ENCODE results near the gene CIAO2B. TPM values are rescaled to one million over a fixed set of nuclear protein-coding genes. Genes with fewer than 3 reads are reported as not detected.

The CIAO2B gene
- total and polyA plus RNA-seq, 9 donors = 40.1 to 150 (median 66.7) TPM

DNA sequence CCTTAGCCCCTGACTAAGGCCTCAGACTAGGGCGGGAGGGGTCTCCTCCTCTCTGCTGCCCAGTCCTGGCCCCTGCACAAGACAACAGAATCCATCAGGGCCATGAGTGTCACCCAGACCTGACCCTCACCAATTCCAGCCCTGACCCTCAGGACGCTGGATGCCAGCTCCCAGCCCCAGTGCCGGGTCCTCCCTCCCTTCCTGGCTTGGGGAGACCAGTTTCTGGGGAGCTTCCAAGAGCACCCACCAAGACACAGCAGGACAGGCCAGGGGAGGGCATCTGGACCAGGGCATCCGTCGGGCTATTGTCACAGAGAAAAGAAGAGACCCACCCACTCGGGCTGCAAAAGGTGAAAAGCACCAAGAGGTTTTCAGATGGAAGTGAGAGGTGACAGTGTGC is 39.5 kb upstream of the CIAO2B start:
- WGBS, 3 donors = 84 to 96% (median 88%) methylated on average over 6 of the region's 6 CpGs
- no peak for TF ChIP-seq POLR2A (IDR thresholded peaks at IDR 0.05)
- no peak for TF ChIP-seq CTCF (IDR thresholded peaks at IDR 0.05)
- TF ChIP-seq EP300 (IDR thresholded peaks at IDR 0.05) = no peak
- intact Hi-C loops (cut with DNase I) = loop anchor here in 1 of 4 donors (10.0 kb wide), 1 partner anchor 211 kb away; the partner anchor contains the start of gene MATCAP1
- Histone ChIP-seq H3K27ac (no peak overlapping the region), H3K36me3 (no peaks in the 10 kb centered on the region), H3K9me3 (no peaks in the 10 kb centered on the region), H3K4me3 (no peak overlapping the region), H3K27me3 (no peaks in the 10 kb centered on the region), H3K4me1 (ENCODE audit: insufficient read depth) (no peaks in the 10 kb centered on the region)
- DNase-seq = no peak

- 76 to 86% (median 83%) methylated on average over 9 of the region's 9 CpGs for WGBS, 3 donors
- no peak overlapping the region for H3K27ac ChIP-seq
Observed at GRCh38 chr16:66972983-66973382, 38.8 kb upstream of the CIAO2B start.

DNA sequence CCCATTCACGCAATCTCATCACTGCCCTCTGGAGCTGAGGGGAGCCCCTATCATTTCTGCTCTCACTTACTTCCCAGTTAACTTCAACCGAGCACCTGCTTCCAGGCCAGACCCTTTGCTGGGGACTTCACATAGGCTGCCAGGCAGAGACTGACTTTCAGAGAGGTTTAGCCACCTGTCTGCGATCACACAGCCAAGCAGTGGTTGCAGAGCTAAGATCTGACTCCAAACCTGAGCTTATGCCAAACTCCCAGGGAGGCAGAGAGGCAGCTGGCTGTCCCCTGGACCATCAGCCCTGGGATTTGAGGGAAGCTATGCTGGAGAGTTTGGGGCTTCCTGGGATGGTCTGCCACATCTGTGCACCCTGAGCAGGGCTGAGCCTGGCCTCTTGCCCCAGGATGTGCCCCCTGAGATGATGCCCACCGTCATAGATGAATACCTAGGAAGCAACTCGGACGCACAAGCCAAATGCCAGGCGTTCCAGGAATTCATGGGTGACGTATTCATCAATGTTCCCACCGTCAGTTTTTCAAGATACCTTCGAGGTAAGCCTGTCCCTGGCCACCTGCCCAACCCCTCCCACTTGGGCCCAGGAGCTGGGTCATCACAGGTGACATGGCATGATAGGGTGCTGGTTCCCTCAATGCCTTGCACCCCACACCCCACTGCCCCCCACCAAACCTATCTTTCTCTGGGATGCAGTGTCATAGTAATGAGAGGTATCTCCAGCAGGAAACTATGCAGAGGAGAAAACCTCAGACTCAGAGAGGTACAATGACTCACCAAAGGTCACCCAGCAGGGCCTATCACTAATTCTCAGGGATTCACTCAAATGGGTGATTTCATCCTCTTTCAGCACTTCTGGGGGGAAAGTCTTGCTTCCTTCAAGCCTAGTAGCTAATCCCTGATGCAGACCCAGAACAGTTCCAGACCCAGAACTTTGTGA is 36.8 kb upstream of the CIAO2B start:
- 69 to 76% (median 73%) methylated on average over 10 of the region's 10 CpGs for WGBS, 3 donors
- intact Hi-C loops (cut with DNase I) = loop anchor here in 1 of 4 donors (10.0 kb wide), 1 partner anchor 214 kb away; the partner anchor contains the start of gene MATCAP1
- TF ChIP-seq CTCF (IDR thresholded peaks at IDR 0.05) (no peak), EP300 (IDR thresholded peaks at IDR 0.05) (no peak), POLR2A (IDR thresholded peaks at IDR 0.05) (no peak)
- no peak overlapping the region for H3K4me3 ChIP-seq
- H3K4me1 ChIP-seq (ENCODE audit: insufficient read depth) = no peaks in the 10 kb centered on the region
- no peaks in the 10 kb centered on the region for H3K36me3 ChIP-seq
- no peak overlapping the region for H3K27ac ChIP-seq
- H3K9me3 ChIP-seq = no peaks in the 10 kb centered on the region
- H3K27me3 ChIP-seq = no peaks in the 10 kb centered on the region
- DNase-seq = no peak

More at GRCh38 chr16:66972983-66973382, 38.8 kb upstream of the CIAO2B start:
- H3K27me3 ChIP-seq = no peaks in the 10 kb centered on the region
- no peak for TF ChIP-seq CTCF (IDR thresholded peaks at IDR 0.05)
- no peak for TF ChIP-seq EP300 (IDR thresholded peaks at IDR 0.05)
- no peak for TF ChIP-seq POLR2A (IDR thresholded peaks at IDR 0.05)
- DNase-seq = no peak
- H3K9me3 ChIP-seq = no peaks in the 10 kb centered on the region
- intact Hi-C loops (cut with DNase I) = loop anchor here in 1 of 4 donors (10.0 kb wide), 1 partner anchor 212 kb away; the partner anchor contains the start of gene MATCAP1
- H3K4me1 ChIP-seq (ENCODE audit: insufficient read depth) = no peaks in the 10 kb centered on the region
- no peak overlapping the region for H3K4me3 ChIP-seq
- H3K36me3 ChIP-seq = no peaks in the 10 kb centered on the region

DNA sequence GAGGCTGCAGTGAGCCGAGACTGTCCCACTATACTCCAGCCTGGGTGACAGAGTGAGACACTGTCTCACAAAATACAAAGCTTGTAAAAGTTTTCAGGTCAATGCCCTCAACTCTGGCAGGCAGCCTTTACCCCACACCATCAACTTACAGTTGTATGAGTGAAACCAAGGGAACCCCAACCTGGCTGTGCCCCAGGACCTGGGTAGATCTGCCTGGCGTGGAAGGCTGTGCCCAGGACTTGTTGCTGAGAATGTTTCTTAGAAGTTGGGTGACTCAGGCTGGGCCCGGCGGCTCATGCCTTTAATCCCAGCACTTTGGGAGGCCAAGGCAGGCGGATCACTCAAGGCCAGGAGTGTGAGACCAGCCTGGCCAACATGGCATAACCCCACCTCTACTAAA is 34.6 kb upstream of the CIAO2B start:
- WGBS, 3 donors = 85 to 91% (median 86%) methylated on average over 5 of the region's 5 CpGs
- intact Hi-C loops (cut with DNase I) = loop anchor here in 1 of 4 donors (10.0 kb wide), 1 partner anchor 426 kb away; the partner anchor contains the start of gene TPPP3
- Histone ChIP-seq H3K4me3 (no peak overlapping the region), H3K36me3 (no peaks in the 10 kb centered on the region), H3K9me3 (no peaks in the 10 kb centered on the region), H3K27me3 (no peaks in the 10 kb centered on the region), H3K4me1 (ENCODE audit: insufficient read depth) (no peaks in the 10 kb centered on the region), H3K27ac (no peak overlapping the region)
- DNase-seq = no peak
- TF ChIP-seq POLR2A (IDR thresholded peaks at IDR 0.05) (no peak), CTCF (IDR thresholded peaks at IDR 0.05) (no peak), EP300 (IDR thresholded peaks at IDR 0.05) (no peak)

Measured in ovary (tissue), 9 donors.